Kidney glomerular epithelial cell (primary cell): Measurements from ENCODE around the gene MKLN1.
"Not testable (repeated sequence)": the region's sequence is repeated elsewhere in the genome, so short reads cannot be mapped to it uniquely, and the experiment has no call there.

Experiments
- DNase-seq: peaks from one replicate; lab custom pipeline; 2025; lab: John Stamatoyannopoulos, UW

MKLN1 gene

DNA sequence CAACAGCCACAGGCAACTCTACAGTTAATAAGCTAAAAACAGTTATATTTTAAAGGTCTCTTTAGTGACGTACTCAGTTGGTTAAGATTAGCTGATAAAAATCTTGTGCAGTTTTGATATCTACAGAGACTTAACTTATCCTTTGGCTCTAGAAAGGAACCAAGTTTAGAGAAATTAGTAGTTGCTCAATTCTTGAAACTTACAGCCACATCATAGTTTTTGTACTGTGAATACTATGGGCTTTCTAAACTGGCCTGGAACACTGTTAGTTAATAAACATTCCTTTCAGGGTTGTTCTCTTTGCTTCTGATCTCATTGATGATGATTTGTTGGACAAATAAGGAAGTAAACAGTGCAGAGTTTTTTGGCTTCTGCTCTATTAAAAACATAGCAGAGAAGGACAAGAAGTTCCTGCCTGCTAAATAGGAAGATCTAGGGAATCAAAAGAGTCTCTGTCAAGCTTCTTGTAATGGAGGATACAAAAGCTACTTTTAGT, 73.1 kb downstream of the MKLN1 start:
- no peak for DNase-seq

DNA sequence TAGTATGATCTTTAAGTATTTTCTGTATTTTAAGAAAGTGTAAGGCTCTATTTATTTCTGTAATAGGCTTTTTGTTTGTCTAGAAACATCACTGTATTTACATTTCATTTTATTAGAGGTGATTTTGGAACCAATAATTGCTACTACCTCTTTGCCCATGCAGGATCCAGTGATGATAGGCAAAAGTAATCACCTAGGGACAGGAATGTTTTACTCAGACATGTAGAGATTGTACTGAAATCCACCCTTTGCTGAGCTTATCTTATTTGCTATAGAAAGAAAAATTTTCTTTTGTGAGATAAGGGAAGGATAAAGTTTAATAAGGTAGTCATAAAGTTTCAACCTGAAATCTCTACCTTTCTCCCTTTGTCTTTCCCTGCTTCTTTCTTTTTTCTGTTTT, 73.5 kb downstream of the MKLN1 start:
- DNase-seq = no peak

DNA sequence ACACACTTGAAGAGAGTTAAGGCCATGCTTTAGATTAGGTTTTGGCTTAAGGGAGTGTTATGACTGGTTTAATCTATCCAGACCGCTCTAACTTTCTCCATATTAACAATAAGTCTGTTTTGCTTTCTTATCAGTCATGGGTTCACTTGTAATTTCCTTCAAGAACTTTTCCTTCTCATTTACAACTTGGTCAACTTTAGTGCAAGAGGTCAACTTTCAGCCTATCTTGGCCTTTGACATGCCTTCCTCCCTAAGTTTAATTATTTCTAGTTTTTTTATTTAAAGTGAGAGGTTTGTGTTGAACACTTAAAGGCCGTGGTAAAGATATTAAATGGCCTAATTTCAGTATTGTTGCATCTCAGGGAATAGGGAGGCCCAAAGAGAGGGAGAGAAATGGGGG, 75.6 kb downstream of the MKLN1 start:
- DNase-seq = no peak

DNA sequence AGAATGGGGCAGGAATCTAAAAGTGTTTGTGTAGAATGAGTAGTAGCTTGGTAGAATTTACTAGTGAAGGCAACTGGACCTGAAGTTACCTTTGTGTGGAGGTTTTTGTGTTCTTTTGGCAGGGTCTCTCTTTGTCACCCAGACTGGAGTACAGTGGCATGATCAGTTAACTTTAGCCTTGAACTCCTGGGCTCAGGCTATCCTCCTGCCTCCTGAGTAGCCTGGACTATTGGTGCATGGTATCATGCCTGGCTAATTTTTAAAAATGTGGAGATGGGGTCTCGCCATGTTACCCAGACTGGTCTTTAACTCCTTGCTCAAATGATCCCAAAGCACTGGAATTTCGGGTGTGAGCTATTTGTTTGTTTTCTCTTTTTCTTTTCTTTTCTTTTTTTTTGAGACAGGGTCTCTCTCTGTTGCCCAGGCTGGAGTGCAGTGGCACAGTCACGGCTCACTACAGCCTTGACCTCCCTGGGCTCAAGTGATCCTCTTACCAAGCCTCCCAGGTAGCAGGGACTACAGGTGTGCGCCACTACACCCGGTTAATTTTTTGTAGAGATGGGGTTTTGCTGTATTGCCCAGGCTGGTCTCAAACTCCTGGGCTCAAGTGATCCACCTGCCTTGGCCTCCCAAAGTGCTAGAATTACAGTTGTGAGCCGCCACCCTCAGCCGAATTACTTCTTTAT, 76.7 kb downstream of the MKLN1 start:
- DNase-seq = no peak

DNA sequence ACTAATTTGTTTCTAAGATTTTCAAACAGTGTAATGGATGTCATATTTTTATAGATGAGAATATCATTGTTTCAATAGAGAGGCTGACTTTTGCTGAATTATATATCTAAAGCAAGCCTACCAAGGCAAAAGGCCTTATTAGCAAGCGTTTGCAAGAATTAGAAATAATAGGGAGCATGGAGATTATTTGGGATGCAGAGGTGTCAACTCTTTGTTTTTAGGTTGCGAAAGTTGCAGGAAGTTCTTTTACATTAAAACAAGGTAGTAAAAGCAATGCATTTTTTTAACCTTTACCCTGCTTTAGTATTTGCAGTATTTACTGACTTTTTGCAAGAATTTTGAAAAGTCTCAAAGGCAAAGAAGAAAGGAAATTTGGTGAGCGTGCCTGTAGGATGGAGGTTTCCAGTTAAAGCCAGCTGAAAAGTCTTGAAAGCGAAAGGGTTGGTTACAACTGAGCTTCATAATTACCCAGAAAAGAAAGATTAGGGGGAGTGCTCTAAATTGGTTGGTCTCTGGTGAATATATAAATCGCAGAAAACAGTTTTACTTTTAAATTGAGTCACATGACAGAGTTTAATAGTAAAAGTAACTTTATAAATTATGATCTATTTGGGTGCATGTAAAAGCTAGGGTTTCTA, 81.6 kb downstream of the MKLN1 start:
- no peak for DNase-seq

DNA sequence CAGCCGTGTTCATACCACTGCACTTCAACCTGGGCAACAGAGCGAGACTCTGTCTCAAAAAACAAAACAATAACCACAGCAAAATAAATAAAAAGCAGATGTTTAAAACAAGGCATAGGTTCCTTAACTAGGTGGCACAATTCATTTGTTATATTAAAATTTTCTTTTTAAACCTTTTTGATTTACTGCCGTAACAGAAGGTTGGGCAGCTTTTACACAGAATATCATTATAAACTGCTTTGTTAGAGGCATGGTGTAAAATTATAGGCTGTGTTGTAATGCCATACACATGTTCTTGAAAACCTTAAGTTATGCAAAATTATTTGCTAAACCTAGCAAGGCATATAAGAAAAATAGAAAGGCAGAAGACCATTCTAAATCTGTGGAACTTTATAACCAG, 84.4 kb downstream of the MKLN1 start:
- no peak for DNase-seq

DNA sequence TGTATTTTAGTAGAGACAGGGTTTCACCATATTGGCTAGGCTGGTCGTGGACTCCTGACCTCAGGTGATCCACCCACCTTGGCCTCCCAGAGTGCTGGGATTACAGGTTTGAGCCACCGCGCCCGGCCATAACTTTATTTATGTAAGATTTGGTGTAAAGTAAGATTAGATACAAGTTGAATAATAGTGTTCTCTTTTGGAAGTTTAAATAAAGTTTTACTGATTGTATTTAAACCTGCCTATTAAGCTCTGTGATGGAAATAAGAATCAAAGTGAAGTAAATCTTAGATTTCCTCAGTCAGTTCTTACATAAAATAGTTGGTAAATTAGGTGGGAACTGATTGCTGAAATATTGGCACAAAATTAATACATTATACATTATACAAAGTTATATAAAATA, 86.0 kb downstream of the MKLN1 start:
- no peak for DNase-seq

DNA sequence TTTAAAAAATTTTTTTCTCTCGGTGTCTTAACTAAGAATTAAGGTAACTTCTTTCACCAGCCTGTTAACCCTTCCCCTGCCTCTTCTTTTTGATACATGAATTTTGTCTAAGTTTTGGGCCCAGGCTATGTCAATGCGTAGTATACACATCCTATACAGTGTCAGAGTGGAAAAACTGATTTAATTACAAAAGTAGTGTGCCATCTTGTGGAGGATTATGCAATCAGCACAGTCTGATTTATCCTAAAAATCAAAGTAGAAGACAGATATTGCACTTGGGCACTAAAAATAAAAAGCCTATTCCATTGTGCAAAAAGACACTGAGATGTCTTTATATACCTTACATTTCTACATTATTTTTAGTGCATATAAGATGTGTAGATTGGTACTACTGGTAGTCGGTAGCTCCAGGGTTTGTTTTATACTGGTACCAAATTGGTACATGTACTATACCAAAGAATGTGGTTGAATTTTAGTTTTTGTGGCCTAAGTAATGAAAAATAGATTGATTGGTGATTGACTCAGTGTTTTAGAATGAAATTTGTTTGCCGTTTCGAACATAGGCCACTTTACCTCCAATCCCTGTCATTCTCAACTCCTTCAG, 96.6 kb downstream of the MKLN1 start:
- peak; percentile 2 for DNase-seq

DNA sequence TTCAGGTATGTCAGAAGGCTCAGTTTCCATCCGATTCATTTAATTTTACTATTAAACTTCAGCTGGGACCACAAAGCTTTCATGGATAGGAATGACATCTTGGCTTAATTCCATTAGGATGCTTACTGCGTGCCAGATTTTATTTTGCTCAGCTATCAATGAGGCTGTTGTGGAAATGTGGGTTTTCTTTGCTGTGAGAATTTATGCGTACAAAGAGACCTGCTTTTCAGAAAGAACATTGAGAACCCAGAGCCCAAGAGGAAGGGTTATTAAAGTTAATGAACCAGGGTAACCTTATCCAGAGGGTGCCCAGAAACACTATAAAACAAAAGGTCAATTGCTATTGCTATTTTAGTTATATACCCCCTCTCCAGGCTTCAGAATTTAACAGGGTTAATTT, 98.3 kb downstream of the MKLN1 start:
- no peak for DNase-seq

DNA sequence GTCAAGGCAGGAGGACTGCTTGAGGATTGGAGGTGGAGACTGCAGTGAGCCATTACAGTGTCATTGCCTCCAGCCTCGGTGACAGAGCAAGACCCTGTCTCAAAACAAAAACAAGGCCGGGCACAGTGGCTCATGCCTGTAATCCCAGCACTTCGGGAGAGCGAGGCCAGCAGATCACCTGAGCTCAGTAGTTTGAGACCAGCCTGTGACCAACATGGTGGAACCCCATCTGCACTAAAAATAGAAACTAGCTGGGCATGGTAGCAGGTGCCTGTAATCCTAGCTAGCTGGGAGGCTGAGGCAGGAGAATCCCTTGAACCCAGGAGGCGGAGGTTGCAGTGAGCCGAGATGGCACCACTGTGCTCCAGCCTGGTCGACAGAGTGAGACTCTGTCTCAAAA, 103.2 kb downstream of the MKLN1 start:
- DNase-seq = not testable (repeated sequence)

DNA sequence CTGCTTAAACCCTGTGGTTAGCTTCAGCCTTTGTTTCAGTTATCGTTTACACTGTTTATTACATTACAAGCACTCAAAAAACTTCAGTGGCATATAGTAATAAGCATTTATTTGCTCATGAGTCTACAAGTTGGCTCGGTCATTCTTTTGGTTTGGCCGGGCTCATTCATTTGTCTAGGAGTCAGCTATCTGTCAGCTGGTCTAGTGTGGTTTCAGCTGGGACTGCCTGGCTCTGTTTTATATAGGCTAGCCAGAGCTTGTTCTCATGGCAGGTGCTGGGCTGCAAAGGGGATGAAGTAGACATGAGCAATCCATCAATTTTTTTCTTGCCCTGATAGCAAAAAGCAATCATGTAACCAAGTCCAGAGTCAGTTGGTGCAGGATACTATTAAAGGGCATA, 103.6 kb downstream of the MKLN1 start:
- no peak for DNase-seq

DNA sequence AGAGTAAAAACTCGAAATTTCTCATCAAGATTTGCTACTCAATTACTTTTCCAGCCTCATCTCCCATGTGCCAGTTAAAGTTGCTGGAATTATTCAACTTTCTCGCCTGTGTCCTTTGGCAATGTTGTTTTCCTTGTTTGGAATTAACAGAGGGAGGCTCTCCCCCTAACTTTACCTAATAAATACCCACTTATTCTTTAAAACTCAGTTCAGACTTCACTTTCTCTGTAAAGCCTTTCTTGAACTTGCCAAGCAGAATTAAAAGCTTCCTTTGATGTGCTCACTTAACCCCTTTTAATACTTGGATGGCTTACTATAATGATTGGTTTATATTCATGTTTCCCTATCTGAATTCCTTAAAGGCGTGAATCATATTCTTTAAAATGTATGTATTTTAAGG, 104.1 kb downstream of the MKLN1 start:
- DNase-seq = no peak

DNA sequence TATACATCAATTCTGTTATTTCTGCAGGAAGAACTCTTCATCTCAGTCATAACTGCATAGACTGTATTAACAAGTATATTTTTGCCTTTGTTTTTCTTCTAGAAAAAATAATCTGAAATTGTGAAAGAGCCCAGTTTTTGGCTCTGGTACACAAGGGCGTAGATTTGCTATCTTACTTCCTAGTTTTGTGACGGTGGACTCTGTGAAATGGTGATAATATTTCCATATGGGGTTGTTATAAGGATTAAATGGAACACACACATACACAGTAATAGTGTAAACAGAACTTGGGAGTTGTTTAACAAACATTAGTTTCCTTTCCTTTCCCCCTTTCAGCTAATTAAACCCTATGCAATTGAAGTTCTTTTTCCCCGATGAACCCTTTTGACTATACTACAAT, 108.7 kb downstream of the MKLN1 start:
- no peak for DNase-seq

DNA sequence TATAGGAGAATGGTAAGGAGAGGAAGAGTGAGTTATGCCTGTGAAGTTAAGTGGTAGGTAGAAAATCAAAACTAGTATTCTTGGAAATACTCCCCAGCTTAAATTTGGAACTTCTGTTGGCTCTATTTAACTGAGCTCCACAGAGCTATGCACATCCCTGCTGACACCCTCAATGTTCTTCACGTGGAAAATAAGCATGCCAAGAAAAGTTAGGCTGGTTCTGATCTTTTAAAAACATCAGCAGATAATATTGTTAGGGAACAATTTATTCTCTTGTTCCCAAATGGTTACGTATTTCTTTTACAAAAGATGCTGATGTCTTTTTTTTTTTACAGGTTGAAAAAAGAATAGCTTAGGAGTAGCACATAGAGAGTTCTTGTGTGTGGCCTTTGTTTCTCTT, 111.3 kb downstream of the MKLN1 start:
- no peak for DNase-seq

DNA sequence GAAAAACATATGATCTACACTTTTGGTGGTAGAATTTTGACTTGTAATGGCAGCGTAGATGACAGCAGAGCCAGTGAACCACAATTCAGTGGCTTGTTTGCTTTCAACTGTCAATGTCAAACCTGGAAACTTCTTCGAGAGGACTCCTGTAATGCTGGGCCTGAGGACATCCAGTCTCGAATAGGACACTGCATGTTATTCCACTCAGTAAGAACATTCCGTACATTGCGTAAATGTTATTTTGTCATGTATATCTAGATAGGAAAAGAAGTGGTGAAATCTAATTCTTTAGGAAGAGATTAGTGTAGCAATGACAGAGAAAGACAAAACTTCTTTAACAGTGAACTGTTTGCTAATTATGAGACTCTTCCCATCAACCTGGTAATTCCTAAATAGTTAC, 115.8 kb downstream of the MKLN1 start:
- no peak for DNase-seq

DNA sequence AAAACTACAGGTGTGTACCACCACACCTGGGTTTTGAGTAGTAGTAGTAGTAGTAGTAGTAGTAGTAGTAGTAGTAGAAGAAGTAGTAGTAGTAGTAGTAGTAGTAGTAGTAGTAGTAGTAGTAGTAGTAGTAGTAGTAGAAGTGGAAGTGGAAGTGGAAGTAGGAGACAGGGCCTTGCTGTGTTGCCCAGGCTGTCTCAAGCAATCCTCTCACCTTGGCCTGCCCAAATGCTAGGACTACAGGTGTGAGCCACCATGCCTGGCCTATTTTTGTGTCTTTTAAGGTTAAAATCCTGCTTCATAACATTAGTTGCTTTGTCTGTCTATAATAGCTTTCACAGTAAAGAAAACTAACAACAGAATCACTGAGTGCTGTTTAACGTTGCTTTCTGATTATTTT, 117.0 kb downstream of the MKLN1 start:
- DNase-seq = no peak

DNA sequence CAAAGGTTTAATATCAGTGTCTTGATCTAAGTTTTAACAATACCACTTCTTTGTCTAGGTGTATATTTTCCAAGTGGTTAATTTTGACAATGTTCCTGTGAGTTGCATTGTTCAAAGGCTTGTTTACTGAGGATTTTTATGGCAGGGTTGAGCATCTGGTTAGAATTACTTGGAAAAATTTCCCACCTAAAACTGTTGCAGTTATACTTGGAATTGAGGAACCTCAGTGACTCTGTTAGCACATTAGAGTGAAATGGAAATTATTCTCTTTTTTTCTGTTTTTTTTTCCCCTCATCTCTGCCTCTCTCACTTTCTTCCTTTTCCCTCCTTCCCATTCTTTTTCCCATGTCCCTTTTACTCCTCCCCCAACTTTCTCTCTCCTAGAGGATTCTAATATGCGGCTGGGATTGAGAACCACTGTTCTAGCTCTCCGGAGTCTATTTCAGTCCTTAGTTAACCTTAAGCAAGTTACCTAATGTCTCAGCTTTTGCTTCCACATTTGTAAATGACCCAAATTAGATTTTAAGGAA, 121.8 kb downstream of the MKLN1 start:
- no peak for DNase-seq

DNA sequence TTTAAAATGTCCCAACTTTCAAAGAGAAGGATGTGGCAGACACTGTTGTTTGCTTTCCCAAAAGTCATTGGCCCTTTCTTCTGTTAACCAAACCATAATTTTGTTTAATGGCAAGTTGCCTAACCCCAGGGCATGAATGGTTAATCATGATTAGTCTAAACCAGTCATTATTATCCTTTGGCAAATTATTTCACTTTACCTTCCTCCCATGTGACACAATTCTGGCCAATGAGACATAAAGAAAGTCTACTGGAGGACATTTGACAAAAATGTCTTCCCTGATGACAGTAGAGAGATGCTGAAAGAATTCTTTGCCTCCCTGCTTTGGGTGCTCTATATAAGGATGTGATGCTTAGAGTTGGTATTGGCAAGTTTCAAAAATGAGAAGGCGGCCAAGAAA, 126.8 kb downstream of the MKLN1 start:
- DNase-seq = peak; percentile 24

DNA sequence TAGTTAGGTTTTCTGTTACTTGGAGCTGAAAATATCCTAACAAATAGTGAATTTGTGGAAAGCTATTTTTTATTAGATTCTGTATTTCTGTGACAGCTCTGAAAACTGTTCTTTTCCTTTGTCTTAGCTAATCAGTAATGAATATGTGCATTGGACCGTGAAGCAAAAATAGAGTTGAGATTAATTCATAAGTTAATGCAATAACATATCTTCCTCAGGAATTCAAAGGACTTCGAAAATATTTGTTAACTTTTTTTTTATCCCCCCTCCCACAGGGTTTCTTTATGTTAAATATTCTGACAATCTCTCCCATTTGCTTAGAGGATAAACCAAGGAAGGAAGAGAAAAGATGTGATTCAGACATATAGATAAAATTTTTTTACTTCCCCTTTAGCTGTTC, 127.3 kb downstream of the MKLN1 start:
- DNase-seq = peak; percentile 68

DNA sequence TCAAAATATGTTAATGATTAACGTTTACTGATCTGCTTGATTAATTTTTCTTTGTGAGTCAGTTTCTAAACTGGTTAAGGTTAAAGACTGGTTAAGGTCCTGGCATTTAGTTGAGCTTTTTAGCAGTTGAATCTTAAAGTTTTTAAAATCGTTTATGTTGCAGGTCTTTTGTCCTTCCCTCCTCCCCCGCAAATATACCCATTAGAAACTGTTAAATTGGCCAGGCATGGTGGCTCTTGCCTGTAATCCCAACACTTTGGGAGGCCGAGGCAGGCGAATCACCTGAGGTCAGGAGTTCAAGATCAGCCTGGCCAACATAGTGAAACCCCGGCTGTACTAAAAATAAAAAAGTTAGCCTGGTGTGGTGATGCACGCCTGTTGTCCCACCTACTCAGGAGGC, 127.9 kb downstream of the MKLN1 start:
- DNase-seq = peak; percentile 68

DNA sequence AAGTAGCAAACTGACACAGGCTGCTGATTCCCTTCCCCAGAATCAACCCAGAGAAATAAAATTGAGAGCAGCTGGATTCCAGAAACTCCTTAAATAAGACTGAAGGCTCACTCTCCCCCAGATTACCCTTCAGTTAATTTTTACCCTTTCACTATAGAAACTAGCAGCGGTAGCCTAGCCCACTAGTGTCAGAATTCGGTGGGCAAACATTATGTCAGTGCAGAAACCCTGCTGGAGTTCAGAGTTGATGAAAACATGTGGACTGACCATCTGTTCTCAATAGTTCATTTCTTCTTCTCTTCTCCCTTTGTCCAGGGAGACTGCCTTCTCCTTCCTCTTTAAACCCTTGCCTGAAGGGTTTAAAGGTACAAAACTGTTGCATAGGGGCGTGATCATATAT, 128.7 kb downstream of the MKLN1 start:
- no peak for DNase-seq

DNA sequence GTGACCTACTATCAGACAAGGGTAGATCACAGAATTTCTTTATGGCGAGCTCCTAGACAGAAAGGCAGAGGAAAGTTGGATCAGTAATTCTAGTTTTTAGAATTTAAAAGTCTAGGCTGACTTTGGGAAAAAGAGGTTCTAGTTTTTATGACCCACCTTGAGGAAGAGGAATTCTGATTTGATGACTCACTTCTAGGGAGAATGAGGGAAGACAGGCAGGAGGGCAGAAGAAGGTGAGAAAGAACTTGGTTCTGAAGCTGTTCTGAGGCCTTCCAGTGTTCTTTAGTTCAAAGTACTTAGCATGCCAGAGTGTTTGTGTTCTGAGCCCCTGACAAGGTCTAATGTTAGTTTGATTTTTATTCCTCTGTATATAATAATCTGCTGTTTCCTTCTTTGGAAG, 131.6 kb downstream of the MKLN1 start:
- peak; percentile 10 for DNase-seq

DNA sequence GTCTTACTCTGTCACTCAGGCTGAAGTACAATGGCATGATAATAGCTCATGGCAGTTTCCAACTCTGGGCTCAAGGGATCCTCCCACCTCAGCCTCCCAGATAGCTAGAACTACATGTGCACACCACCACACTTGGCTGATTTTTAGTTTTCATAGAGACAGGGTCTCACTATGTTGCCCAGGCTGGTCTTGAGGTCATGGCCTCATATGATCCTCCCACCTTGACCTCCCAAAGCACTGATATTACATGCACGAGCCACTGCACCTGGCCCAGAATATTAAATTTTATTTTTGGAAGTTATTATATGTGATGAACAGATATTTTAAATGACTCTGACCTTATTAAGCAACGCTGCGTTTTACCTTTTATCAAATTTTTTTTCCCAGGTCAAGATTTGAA, 134.4 kb downstream of the MKLN1 start:
- DNase-seq = no peak
